SU-DHL-6 (cell line): ENCODE data around the gene KLHL24.

ENCODE experiments used
- H2AFZ ChIP-seq: fragments of 200-600 bp; sonication (generic); 2 replicates; pipeline ENCODE4 v1.6.1; 2014; ENCODE audit warnings: low read depth, mild to moderate bottlenecking, moderate library complexity, mixed read lengths, antibody characterized with exemption, low read length; ENCODE audit not compliant: severe bottlenecking
- H3F3A ChIP-seq: fragments of 200-600 bp; shearing (Covaris generic); 2 replicates; pipeline ENCODE4 v1.6.0; 2016; ENCODE audit warnings: antibody characterized with exemption, mild to moderate bottlenecking; ENCODE audit not compliant: insufficient read depth
- H3K27ac ChIP-seq: fragments of 200-600 bp; sonication (generic); 2 replicates; pipeline ENCODE4 v1.5.1; 2016; ENCODE audit warnings: low read depth, mild to moderate bottlenecking, low read length, moderate library complexity, mixed read lengths
- H3K27me3 ChIP-seq: fragments of 200-600 bp; sonication (generic), shearing (Covaris generic); 2 replicates; pipeline ENCODE4 v1.6.0; 2014; ENCODE audit warnings: mild to moderate bottlenecking, low read length
- H3K36me3 ChIP-seq: fragments of 200-600 bp; sonication (generic); 2 replicates; pipeline ENCODE4 v1.6.1; 2014; ENCODE audit warnings: mild to moderate bottlenecking, low read length, mixed read lengths
- H3K4me2 ChIP-seq: fragments of 300-600, 200-600 bp; shearing (Covaris generic), sonication (generic); 2 replicates; pipeline ENCODE4 v1.6.0; 2014; ENCODE audit warnings: low read length, low read depth, mild to moderate bottlenecking; ENCODE audit not compliant: poor library complexity, severe bottlenecking
- H3K4me3 ChIP-seq: fragments of 200-600 bp; sonication (generic); 2 replicates; pipeline ENCODE4 v1.5.1; 2014; ENCODE audit warnings: antibody characterized with exemption, low read length, mild to moderate bottlenecking, mixed read lengths; ENCODE audit not compliant: insufficient read depth, poor library complexity, severe bottlenecking
- H3K79me2 ChIP-seq: fragments of 200-600 bp; sonication (generic); 2 replicates; pipeline ENCODE4 v1.6.1; 2014; ENCODE audit warnings: mild to moderate bottlenecking, low read length, moderate library complexity; ENCODE audit not compliant: insufficient read depth
- H3K9ac ChIP-seq: fragments of 200-600 bp; sonication (generic); 2 replicates; pipeline ENCODE4 v1.7.0; 2014; ENCODE audit warnings: mild to moderate bottlenecking, low read length
- H3K9me2 ChIP-seq: fragments of 200-600 bp; sonication (generic); replicated peaks from 2 replicates; pipeline ENCODE4 v1.6.1; 2014; ENCODE audit warnings: low read length; ENCODE audit not compliant: insufficient read depth
- H3K9me3 ChIP-seq: fragments of 200-600 bp; sonication (generic); 2 replicates; pipeline ENCODE4 v1.6.1; 2014; ENCODE audit warnings: low read length, mixed read lengths; ENCODE audit not compliant: insufficient read depth
- H4K20me1 ChIP-seq: fragments of 200-600 bp; sonication (generic); 2 replicates; pipeline ENCODE4 v1.6.1; 2014; ENCODE audit warnings: low read depth, mild to moderate bottlenecking, antibody characterized with exemption, low read length, moderate library complexity, mixed read lengths
- EZH2phosphoT487 ChIP-seq: fragments of 200-600 bp; sonication (generic), shearing (Covaris generic); conservative IDR thresholded peaks from 2 replicates; pipeline ENCODE4 v1.6.1; 2018; ENCODE audit warnings: mild to moderate bottlenecking, antibody characterized with exemption, low read length, moderate library complexity, mixed read lengths
- TF ChIP-seq, protein P1 (sequence below): fragments of 200-600 bp; sonication (generic); IDR thresholded peaks from one replicate; pipeline ENCODE4 v1.5.1; 2017; ENCODE audit warnings: antibody characterized with exemption, mild to moderate bottlenecking, low read length, moderate library complexity; ENCODE audit not compliant: insufficient read depth, poor library complexity, severe bottlenecking

The KLHL24 gene

GRCh38 chr3:183654727-183655126, 19.3 kb downstream of the KLHL24 start:
- Histone ChIP-seq H4K20me1 (no peaks in the 10 kb centered on the region), H3K27me3 (no peaks in the 10 kb centered on the region), H3K9ac (no peak overlapping the region), H3K4me2 (no peak overlapping the region), H3K36me3 (peaks cover 30% of the 10 kb centered on the region), H3K4me3 (no peak overlapping the region), H3K27ac (no peak overlapping the region), H3K9me3 (peaks cover 28% of the 10 kb centered on the region; the same call in 1 of the 2 replicates), H3K9me2 (no peaks in the 10 kb centered on the region), H3F3A (no peaks in the 10 kb centered on the region), H3K79me2 (no peaks in the 10 kb centered on the region), H2AFZ (no peak overlapping the region)
- TF ChIP-seq, protein P1, sequence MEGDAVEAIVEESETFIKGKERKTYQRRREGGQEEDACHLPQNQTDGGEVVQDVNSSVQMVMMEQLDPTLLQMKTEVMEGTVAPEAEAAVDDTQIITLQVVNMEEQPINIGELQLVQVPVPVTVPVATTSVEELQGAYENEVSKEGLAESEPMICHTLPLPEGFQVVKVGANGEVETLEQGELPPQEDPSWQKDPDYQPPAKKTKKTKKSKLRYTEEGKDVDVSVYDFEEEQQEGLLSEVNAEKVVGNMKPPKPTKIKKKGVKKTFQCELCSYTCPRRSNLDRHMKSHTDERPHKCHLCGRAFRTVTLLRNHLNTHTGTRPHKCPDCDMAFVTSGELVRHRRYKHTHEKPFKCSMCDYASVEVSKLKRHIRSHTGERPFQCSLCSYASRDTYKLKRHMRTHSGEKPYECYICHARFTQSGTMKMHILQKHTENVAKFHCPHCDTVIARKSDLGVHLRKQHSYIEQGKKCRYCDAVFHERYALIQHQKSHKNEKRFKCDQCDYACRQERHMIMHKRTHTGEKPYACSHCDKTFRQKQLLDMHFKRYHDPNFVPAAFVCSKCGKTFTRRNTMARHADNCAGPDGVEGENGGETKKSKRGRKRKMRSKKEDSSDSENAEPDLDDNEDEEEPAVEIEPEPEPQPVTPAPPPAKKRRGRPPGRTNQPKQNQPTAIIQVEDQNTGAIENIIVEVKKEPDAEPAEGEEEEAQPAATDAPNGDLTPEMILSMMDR = no peak
- no peak for TF ChIP-seq EZH2phosphoT487

DNA sequence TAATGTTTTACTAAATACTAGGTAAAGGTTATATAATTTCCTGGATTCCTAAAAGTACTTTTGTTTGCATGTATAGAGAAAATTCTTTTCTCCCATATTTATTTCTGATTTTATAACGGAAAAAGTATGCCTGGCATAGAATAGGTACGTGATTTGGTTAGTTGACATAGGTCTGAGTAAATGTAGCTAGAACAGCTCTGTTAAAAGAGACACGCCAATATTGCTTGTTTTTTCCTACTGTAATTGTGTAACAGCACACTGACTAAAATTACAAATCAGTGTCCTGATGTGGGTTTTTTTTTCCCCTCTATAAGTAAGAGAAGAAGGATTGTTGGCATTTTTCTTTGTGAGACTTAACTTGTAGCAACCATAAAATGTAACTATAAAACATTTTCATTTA, 26.7 kb downstream of the KLHL24 start:
- H3K4me3 ChIP-seq = no peak overlapping the region
- H3F3A ChIP-seq = no peaks in the 10 kb centered on the region
- H3K9me2 ChIP-seq = no peaks in the 10 kb centered on the region
- no peaks in the 10 kb centered on the region for H3K27me3 ChIP-seq
- no peak for TF ChIP-seq EZH2phosphoT487
- TF ChIP-seq, protein P1 = no peak
- H4K20me1 ChIP-seq = no peaks in the 10 kb centered on the region
- H3K79me2 ChIP-seq = no peaks in the 10 kb centered on the region
- H3K36me3 ChIP-seq = no peaks in the 10 kb centered on the region
- H3K27ac ChIP-seq = no peak overlapping the region
- no peak overlapping the region for H3K9ac ChIP-seq
- no peaks in the 10 kb centered on the region for H3K9me3 ChIP-seq
- H2AFZ ChIP-seq = no peak overlapping the region
- no peak overlapping the region for H3K4me2 ChIP-seq

- no peak overlapping the region for H3K4me3 ChIP-seq
- H3K9me3 ChIP-seq = no peaks in the 10 kb centered on the region
- no peak overlapping the region for H3K4me2 ChIP-seq
- no peak for TF ChIP-seq EZH2phosphoT487
- TF ChIP-seq, protein P1 = no peak
- H2AFZ ChIP-seq = no peak overlapping the region
- H3K79me2 ChIP-seq = no peaks in the 10 kb centered on the region
- no peak overlapping the region for H3K9ac ChIP-seq
- H3F3A ChIP-seq = no peaks in the 10 kb centered on the region
- no peaks in the 10 kb centered on the region for H3K36me3 ChIP-seq
- H3K9me2 ChIP-seq = no peaks in the 10 kb centered on the region
- no peak overlapping the region for H3K27ac ChIP-seq
- no peaks in the 10 kb centered on the region for H3K27me3 ChIP-seq
- no peaks in the 10 kb centered on the region for H4K20me1 ChIP-seq
Observed at GRCh38 chr3:183664913-183665381, 29.5 kb downstream of the KLHL24 start.
